ENCODE results near the gene PDXDC1. TPM values are rescaled to one million over a fixed set of nuclear protein-coding genes. Genes with fewer than 3 reads are reported as not detected.
"Not testable (repeated sequence)": the region's sequence is repeated elsewhere in the genome, so short reads cannot be mapped to it uniquely, and the experiment has no call there.

PDXDC1 gene
- total RNA-seq, 2 donors from 2014 or later: 68.9 to 70.2 TPM

- no peak overlapping the region for H3K4me3 Mint-ChIP-seq
- H3K36me3 Mint-ChIP-seq: no peaks in the 10 kb centered on the region
- H3K27ac Mint-ChIP-seq: no peak overlapping the region
- H3K27me3 Mint-ChIP-seq: no peaks in the 10 kb centered on the region
- DNase-seq (ENCODE audit: low spot score) (no peak), ATAC-seq (no peak)
- peaks cover 0 to 8% of the 10 kb centered on the region in 2 donors for H3K4me1 Mint-ChIP-seq (ENCODE audit: low read depth in 2 of 2)
- H3K9me3 Mint-ChIP-seq: no peaks in the 10 kb centered on the region
Observed at GRCh38 chr16:15141586-15141985, 166.8 kb downstream of the PDXDC1 start.

- DNase-seq (ENCODE audit: low spot score); H3K27ac Mint-ChIP-seq; ATAC-seq; H3K4me3 Mint-ChIP-seq; H3K36me3 Mint-ChIP-seq; H3K9me3 Mint-ChIP-seq; H3K27me3 Mint-ChIP-seq; H3K4me1 Mint-ChIP-seq (ENCODE audit: low read depth in 2 of 2): not testable (repeated sequence)
Observed at GRCh38 chr16:15142107-15142890, 167.5 kb downstream of the PDXDC1 start.

GRCh38 chr16:15142891-15143600, 168.2 kb downstream of the PDXDC1 start:
- H3K9me3 Mint-ChIP-seq; H3K36me3 Mint-ChIP-seq; H3K27ac Mint-ChIP-seq; H3K4me1 Mint-ChIP-seq (ENCODE audit: low read depth in 2 of 2); H3K27me3 Mint-ChIP-seq; H3K4me3 Mint-ChIP-seq; DNase-seq (ENCODE audit: low spot score); ATAC-seq: not testable (repeated sequence)

GRCh38 chr16:15143601-15144091, 168.8 kb downstream of the PDXDC1 start:
- H3K36me3 Mint-ChIP-seq; H3K27me3 Mint-ChIP-seq; H3K4me1 Mint-ChIP-seq (ENCODE audit: low read depth in 2 of 2); H3K27ac Mint-ChIP-seq; DNase-seq (ENCODE audit: low spot score); H3K9me3 Mint-ChIP-seq; H3K4me3 Mint-ChIP-seq; ATAC-seq: not testable (repeated sequence)

GRCh38 chr16:15144092-15144631, 169.3 kb downstream of the PDXDC1 start:
- H3K4me1 Mint-ChIP-seq (ENCODE audit: low read depth in 2 of 2); H3K36me3 Mint-ChIP-seq; H3K27ac Mint-ChIP-seq; DNase-seq (ENCODE audit: low spot score); ATAC-seq; H3K27me3 Mint-ChIP-seq; H3K9me3 Mint-ChIP-seq; H3K4me3 Mint-ChIP-seq: not testable (repeated sequence)

- H3K4me3 Mint-ChIP-seq, H3K9me3 Mint-ChIP-seq: not testable (repeated sequence)
Observed at GRCh38 chr16:15144781-15145417, 170.1 kb downstream of the PDXDC1 start.

GRCh38 chr16:15145418-15146263, 170.8 kb downstream of the PDXDC1 start:
- H3K27ac Mint-ChIP-seq; H3K4me3 Mint-ChIP-seq; H3K27me3 Mint-ChIP-seq; ATAC-seq; DNase-seq (ENCODE audit: low spot score); H3K9me3 Mint-ChIP-seq; H3K36me3 Mint-ChIP-seq; H3K4me1 Mint-ChIP-seq (ENCODE audit: low read depth in 2 of 2): not testable (repeated sequence)

More at GRCh38 chr16:15144781-15145417, 170.1 kb downstream of the PDXDC1 start:
- H3K27ac Mint-ChIP-seq; DNase-seq (ENCODE audit: low spot score); ATAC-seq; H3K4me1 Mint-ChIP-seq (ENCODE audit: low read depth in 2 of 2); H3K27me3 Mint-ChIP-seq; H3K36me3 Mint-ChIP-seq: not testable (repeated sequence)

GRCh38 chr16:15146264-15146662, 171.4 kb downstream of the PDXDC1 start:
- H3K36me3 Mint-ChIP-seq; DNase-seq (ENCODE audit: low spot score); ATAC-seq; H3K4me1 Mint-ChIP-seq (ENCODE audit: low read depth in 2 of 2); H3K27ac Mint-ChIP-seq; H3K9me3 Mint-ChIP-seq; H3K4me3 Mint-ChIP-seq; H3K27me3 Mint-ChIP-seq: not testable (repeated sequence)

- H3K4me1 Mint-ChIP-seq (ENCODE audit: low read depth in 2 of 2); DNase-seq (ENCODE audit: low spot score); ATAC-seq: not testable (repeated sequence)
Observed at GRCh38 chr16:15148831-15149230, 174.0 kb downstream of the PDXDC1 start.

GRCh38 chr16:15149260-15149659, 174.4 kb downstream of the PDXDC1 start:
- not testable (repeated sequence) for H3K27me3 Mint-ChIP-seq; H3K27ac Mint-ChIP-seq; H3K36me3 Mint-ChIP-seq; DNase-seq (ENCODE audit: low spot score); H3K4me3 Mint-ChIP-seq; H3K4me1 Mint-ChIP-seq (ENCODE audit: low read depth in 2 of 2); ATAC-seq; H3K9me3 Mint-ChIP-seq

More at GRCh38 chr16:15148831-15149230, 174.0 kb downstream of the PDXDC1 start:
- H3K27me3 Mint-ChIP-seq, H3K36me3 Mint-ChIP-seq, H3K4me3 Mint-ChIP-seq, H3K27ac Mint-ChIP-seq, H3K9me3 Mint-ChIP-seq: not testable (repeated sequence)

GRCh38 chr16:15154005-15154404, 179.2 kb downstream of the PDXDC1 start:
- ATAC-seq; H3K4me1 Mint-ChIP-seq (ENCODE audit: low read depth in 2 of 2): not testable (repeated sequence)

GRCh38 chr16:15154650-15155562, 180.1 kb downstream of the PDXDC1 start:
- not testable (repeated sequence) for H3K4me1 Mint-ChIP-seq (ENCODE audit: low read depth in 2 of 2); H3K9me3 Mint-ChIP-seq; H3K27me3 Mint-ChIP-seq; H3K36me3 Mint-ChIP-seq; H3K27ac Mint-ChIP-seq
- DNase-seq (ENCODE audit: low spot score): peak; percentile 95
- peak overlapping the region; percentile 72 for H3K4me3 Mint-ChIP-seq
- peak; percentile 98 to 100 for ATAC-seq

More at GRCh38 chr16:15154005-15154404, 179.2 kb downstream of the PDXDC1 start:
- not testable (repeated sequence) for H3K27me3 Mint-ChIP-seq; H3K36me3 Mint-ChIP-seq; H3K9me3 Mint-ChIP-seq; DNase-seq (ENCODE audit: low spot score); H3K27ac Mint-ChIP-seq
- H3K4me3 Mint-ChIP-seq: peak overlapping the region; percentile 71

All from natural killer cell treated with Interleukin-12 subunit alpha and Interleukin-12 subunit beta and Interleukin-15 and Interleukin-18, amount 100 ng/mL, for 72 hours (primary cell).